ENCODE data around the gene APP.

Gene APP

GRCh38 chr21:26126168-26126553 lies 44.4 kb downstream of the APP start:
- no peak for DNase-seq (ENCODE audit: low read depth)

- DNase-seq (ENCODE audit: low read depth): no peak
Measured at GRCh38 chr21:26125433-26126167, 45.0 kb downstream of the APP start.

GRCh38 chr21:26124896-26125295 lies 45.7 kb downstream of the APP start:
- DNase-seq (ENCODE audit: low read depth): no peak

- DNase-seq (ENCODE audit: low read depth): no peak
Measured at GRCh38 chr21:26124421-26124833, 46.1 kb downstream of the APP start.

GRCh38 chr21:26123012-26123411 lies 47.6 kb downstream of the APP start:
- no peak for DNase-seq (ENCODE audit: low read depth)

- DNase-seq (ENCODE audit: low read depth): no peak
Measured at GRCh38 chr21:26120828-26121227, 49.7 kb downstream of the APP start.

- no peak for DNase-seq (ENCODE audit: low read depth)
Measured at GRCh38 chr21:26119906-26120305, 50.7 kb downstream of the APP start.

GRCh38 chr21:26118938-26119540 lies 51.5 kb downstream of the APP start:
- DNase-seq (ENCODE audit: low read depth): no peak

- no peak for DNase-seq (ENCODE audit: low read depth)
Measured at GRCh38 chr21:26117972-26118367, 52.6 kb downstream of the APP start.

GRCh38 chr21:26117324-26117971 lies 53.1 kb downstream of the APP start:
- no peak for DNase-seq (ENCODE audit: low read depth)

- DNase-seq (ENCODE audit: low read depth): no peak
Measured at GRCh38 chr21:26116456-26117011, 54.0 kb downstream of the APP start.

GRCh38 chr21:26115899-26116298 lies 54.7 kb downstream of the APP start:
- no peak for DNase-seq (ENCODE audit: low read depth)

- DNase-seq (ENCODE audit: low read depth): no peak
Measured at GRCh38 chr21:26115305-26115704, 55.3 kb downstream of the APP start.

- DNase-seq (ENCODE audit: low read depth): no peak
Measured at GRCh38 chr21:26112975-26113374, 57.6 kb downstream of the APP start.

- DNase-seq (ENCODE audit: low read depth): no peak
Measured at GRCh38 chr21:26112127-26112742, 58.3 kb downstream of the APP start.

- no peak for DNase-seq (ENCODE audit: low read depth)
Measured at GRCh38 chr21:26110715-26111114, 59.9 kb downstream of the APP start.

GRCh38 chr21:26107429-26107828 lies 63.1 kb downstream of the APP start:
- DNase-seq (ENCODE audit: low read depth): no peak

GRCh38 chr21:26106562-26106961 lies 64.0 kb downstream of the APP start:
- DNase-seq (ENCODE audit: low read depth): no peak

- DNase-seq (ENCODE audit: low read depth): no peak
Measured at GRCh38 chr21:26105819-26106218, 64.8 kb downstream of the APP start.

GRCh38 chr21:26100573-26100972 lies 70.0 kb downstream of the APP start:
- no peak for DNase-seq (ENCODE audit: low read depth)

GRCh38 chr21:26099610-26100219 lies 70.9 kb downstream of the APP start:
- no peak for DNase-seq (ENCODE audit: low read depth)

GRCh38 chr21:26098772-26099397 lies 71.7 kb downstream of the APP start:
- DNase-seq (ENCODE audit: low read depth): no peak
